Stimulated activated CD4-positive, alpha-beta T cell treated with anti-CD3 and anti-CD28 coated beads, TNF-alpha, amount 100 ng/mL, for 48 hours (primary cell): ENCODE results near the gene MID1.

Experiments
- DNase-seq, 3 donors: peaks; one replicate each; pipeline ENCODE4 v3.0.0-alpha.2; 2020; ENCODE audit warnings: low read depth in 3 of 3

Gene MID1

GRCh38 chrX:10577853-10578252 lies 42.5 kb downstream of the MID1 start:
- no peak for DNase-seq

- DNase-seq = no peak
Observed at GRCh38 chrX:10576777-10577447, 43.5 kb downstream of the MID1 start.

- DNase-seq = no peak
Observed at GRCh38 chrX:10576186-10576585, 44.2 kb downstream of the MID1 start.

- no peak for DNase-seq
Observed at GRCh38 chrX:10574663-10575062, 45.7 kb downstream of the MID1 start.

- no peak for DNase-seq
Observed at GRCh38 chrX:10571260-10571659, 49.1 kb downstream of the MID1 start.

GRCh38 chrX:10570601-10571000 lies 49.8 kb downstream of the MID1 start:
- no peak for DNase-seq

- no peak for DNase-seq
Observed at GRCh38 chrX:10569946-10570345, 50.4 kb downstream of the MID1 start.

- no peak for DNase-seq
Observed at GRCh38 chrX:10568428-10568827, 52.0 kb downstream of the MID1 start.

GRCh38 chrX:10567136-10567535 lies 53.2 kb downstream of the MID1 start:
- DNase-seq = no peak

GRCh38 chrX:10566716-10567097 lies 53.7 kb downstream of the MID1 start:
- no peak for DNase-seq

GRCh38 chrX:10564484-10564883 lies 55.9 kb downstream of the MID1 start:
- DNase-seq = no peak

- no peak for DNase-seq
Observed at GRCh38 chrX:10557166-10557565, 63.2 kb downstream of the MID1 start.

GRCh38 chrX:10556405-10556804 lies 64.0 kb downstream of the MID1 start:
- no peak for DNase-seq

GRCh38 chrX:10555846-10556245 lies 64.5 kb downstream of the MID1 start:
- no peak for DNase-seq

GRCh38 chrX:10554612-10555270 lies 65.6 kb downstream of the MID1 start:
- no peak for DNase-seq

- no peak for DNase-seq
Observed at GRCh38 chrX:10549280-10549679, 71.1 kb downstream of the MID1 start.

- no peak for DNase-seq
Observed at GRCh38 chrX:10548688-10549087, 71.7 kb downstream of the MID1 start.

GRCh38 chrX:10545882-10546281 lies 74.5 kb downstream of the MID1 start:
- no peak for DNase-seq

GRCh38 chrX:10542586-10542985 lies 77.8 kb downstream of the MID1 start:
- DNase-seq = no peak

- DNase-seq = no peak
Observed at GRCh38 chrX:10538831-10539230, 81.6 kb downstream of the MID1 start.

GRCh38 chrX:10537308-10537707 lies 83.1 kb downstream of the MID1 start:
- DNase-seq = no peak

GRCh38 chrX:10536744-10537143 lies 83.6 kb downstream of the MID1 start:
- no peak for DNase-seq

GRCh38 chrX:10534611-10535010 lies 85.8 kb downstream of the MID1 start:
- DNase-seq = no peak
